ENCODE measurements around the gene LHFPL3. TPM values are rescaled to one million over a fixed set of nuclear protein-coding genes. Genes with fewer than 3 reads are reported as not detected.

Gene LHFPL3
- total RNA-seq, 2 experiments from 2014 or later: not detected

DNA sequence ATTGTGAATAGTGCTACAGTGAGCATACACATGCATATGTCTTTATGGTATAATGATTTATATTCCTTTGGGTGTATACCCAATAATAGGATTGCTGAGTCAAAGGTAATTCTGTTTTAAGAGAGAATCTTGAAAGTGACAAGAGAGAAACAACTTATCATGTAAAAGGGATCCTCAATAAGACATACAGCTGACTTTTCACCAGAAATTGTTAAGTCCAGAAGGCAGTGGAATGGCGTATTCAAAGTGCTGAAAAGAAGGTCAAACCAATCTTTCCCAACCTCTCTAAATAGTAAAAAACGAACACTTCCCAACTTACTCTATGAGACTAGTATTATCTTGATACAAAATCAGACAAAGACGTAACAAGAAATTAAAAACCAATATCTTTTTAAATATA, 59.8 kb downstream of the LHFPL3 start:
- Histone ChIP-seq H3K4me2 (ENCODE audit: low read length) (no peak overlapping the region), H2AFZ (ENCODE audit: low read length) (no peak overlapping the region), H3K4me1 (ENCODE audit: insufficient read depth, low read length, poor library complexity, severe bottlenecking) (no peaks in the 10 kb centered on the region), H3K4me3 (ENCODE audit: low read depth, low read length, poor library complexity, severe bottlenecking) (no peak overlapping the region), H3K9me3 (ENCODE audit: low read length) (0 out of 2 replicates have a peak, but pooled peaks cover 4% of the 10 kb centered on the region), H3K27ac (ENCODE audit: low read depth, low read length, poor library complexity, severe bottlenecking) (no peak overlapping the region), H4K20me1 (ENCODE audit: insufficient read depth, low read length) (no peaks in the 10 kb centered on the region), H3K36me3 (ENCODE audit: insufficient read depth, low read length) (no peaks in the 10 kb centered on the region), H3K9me2 (ENCODE audit: insufficient read depth, low read length) (no peaks in the 10 kb centered on the region), H3K79me2 (ENCODE audit: insufficient read depth, low read depth, low read length) (no peaks in the 10 kb centered on the region)
- BruUV-seq (replicated peaks): no TSS peak
- POLR2A ChIA-PET: no interaction called here
- TF ChIP-seq, protein P1, sequence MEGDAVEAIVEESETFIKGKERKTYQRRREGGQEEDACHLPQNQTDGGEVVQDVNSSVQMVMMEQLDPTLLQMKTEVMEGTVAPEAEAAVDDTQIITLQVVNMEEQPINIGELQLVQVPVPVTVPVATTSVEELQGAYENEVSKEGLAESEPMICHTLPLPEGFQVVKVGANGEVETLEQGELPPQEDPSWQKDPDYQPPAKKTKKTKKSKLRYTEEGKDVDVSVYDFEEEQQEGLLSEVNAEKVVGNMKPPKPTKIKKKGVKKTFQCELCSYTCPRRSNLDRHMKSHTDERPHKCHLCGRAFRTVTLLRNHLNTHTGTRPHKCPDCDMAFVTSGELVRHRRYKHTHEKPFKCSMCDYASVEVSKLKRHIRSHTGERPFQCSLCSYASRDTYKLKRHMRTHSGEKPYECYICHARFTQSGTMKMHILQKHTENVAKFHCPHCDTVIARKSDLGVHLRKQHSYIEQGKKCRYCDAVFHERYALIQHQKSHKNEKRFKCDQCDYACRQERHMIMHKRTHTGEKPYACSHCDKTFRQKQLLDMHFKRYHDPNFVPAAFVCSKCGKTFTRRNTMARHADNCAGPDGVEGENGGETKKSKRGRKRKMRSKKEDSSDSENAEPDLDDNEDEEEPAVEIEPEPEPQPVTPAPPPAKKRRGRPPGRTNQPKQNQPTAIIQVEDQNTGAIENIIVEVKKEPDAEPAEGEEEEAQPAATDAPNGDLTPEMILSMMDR (conservative IDR thresholded peaks at IDR 0.05; ENCODE audit: low read length): no peak
- no peak for TF ChIP-seq EZH2phosphoT487 (IDR thresholded peaks at IDR 0.05; ENCODE audit: borderline replicate concordance, low read depth, low read length)
- CTCF ChIA-PET (ENCODE audit: unreplicated experiment): no interaction called here
- intact Hi-C loops (cut with micrococcal nuclease; ENCODE audit: unreplicated experiment): no loop called here
- no peak for DNase-seq (ENCODE audit: low spot score)

DNA sequence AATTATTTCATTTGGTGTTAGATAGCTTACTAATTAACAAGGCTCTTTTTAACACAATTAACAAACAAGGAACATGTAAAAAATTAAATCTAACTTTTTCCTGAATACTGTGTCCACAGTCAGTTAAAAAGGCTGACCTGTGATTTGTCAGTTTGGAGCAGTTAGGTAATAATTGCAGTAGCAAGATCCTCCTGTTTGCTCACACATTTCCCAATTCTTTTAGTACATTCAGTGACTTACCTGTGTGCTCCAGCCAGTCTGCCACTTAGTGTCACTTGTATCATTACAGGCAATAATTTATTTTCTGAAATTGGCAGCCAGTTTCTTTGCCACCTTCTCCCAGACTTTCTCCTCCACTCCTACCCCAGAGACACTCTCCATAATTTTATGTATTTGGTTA, 66.8 kb downstream of the LHFPL3 start:
- DNase-seq (ENCODE audit: low spot score): no peak
- Histone ChIP-seq H3K4me3 (ENCODE audit: low read depth, low read length, poor library complexity, severe bottlenecking) (no peak overlapping the region), H3K9me3 (ENCODE audit: low read length) (no peaks in the 10 kb centered on the region), H3K27ac (ENCODE audit: low read depth, low read length, poor library complexity, severe bottlenecking) (no peak overlapping the region), H3K4me2 (ENCODE audit: low read length) (no peak overlapping the region), H2AFZ (ENCODE audit: low read length) (no peak overlapping the region), H3K36me3 (ENCODE audit: insufficient read depth, low read length) (no peaks in the 10 kb centered on the region), H4K20me1 (ENCODE audit: insufficient read depth, low read length) (no peaks in the 10 kb centered on the region), H3K79me2 (ENCODE audit: insufficient read depth, low read depth, low read length) (no peaks in the 10 kb centered on the region), H3K4me1 (ENCODE audit: insufficient read depth, low read length, poor library complexity, severe bottlenecking) (no peaks in the 10 kb centered on the region), H3K9me2 (ENCODE audit: insufficient read depth, low read length) (no peaks in the 10 kb centered on the region)
- BruUV-seq (replicated peaks): no TSS peak
- POLR2A ChIA-PET: no interaction called here
- no peak for TF ChIP-seq EZH2phosphoT487 (IDR thresholded peaks at IDR 0.05; ENCODE audit: borderline replicate concordance, low read depth, low read length)
- TF ChIP-seq, protein P1 (conservative IDR thresholded peaks at IDR 0.05; ENCODE audit: low read length): no peak
- CTCF ChIA-PET (ENCODE audit: unreplicated experiment): no interaction called here
- intact Hi-C loops (cut with micrococcal nuclease; ENCODE audit: unreplicated experiment): no loop called here

GRCh38 chr7:104397442-104397841, 69.0 kb downstream of the LHFPL3 start:
- CTCF ChIA-PET (ENCODE audit: unreplicated experiment): no interaction called here
- Histone ChIP-seq H3K4me3 (ENCODE audit: low read depth, low read length, poor library complexity, severe bottlenecking) (no peak overlapping the region), H3K9me3 (ENCODE audit: low read length) (no peaks in the 10 kb centered on the region), H3K4me1 (ENCODE audit: insufficient read depth, low read length, poor library complexity, severe bottlenecking) (no peaks in the 10 kb centered on the region), H3K4me2 (ENCODE audit: low read length) (no peak overlapping the region), H3K9me2 (ENCODE audit: insufficient read depth, low read length) (no peaks in the 10 kb centered on the region), H4K20me1 (ENCODE audit: insufficient read depth, low read length) (no peaks in the 10 kb centered on the region), H3K36me3 (ENCODE audit: insufficient read depth, low read length) (no peaks in the 10 kb centered on the region), H2AFZ (ENCODE audit: low read length) (no peak overlapping the region), H3K79me2 (ENCODE audit: insufficient read depth, low read depth, low read length) (no peaks in the 10 kb centered on the region), H3K27ac (ENCODE audit: low read depth, low read length, poor library complexity, severe bottlenecking) (no peak overlapping the region)
- no TSS peak for BruUV-seq (replicated peaks)
- POLR2A ChIA-PET: no interaction called here
- no peak for TF ChIP-seq EZH2phosphoT487 (IDR thresholded peaks at IDR 0.05; ENCODE audit: borderline replicate concordance, low read depth, low read length)
- TF ChIP-seq, protein P1 (conservative IDR thresholded peaks at IDR 0.05; ENCODE audit: low read length): no peak
- no peak for DNase-seq (ENCODE audit: low spot score)
- intact Hi-C loops (cut with micrococcal nuclease; ENCODE audit: unreplicated experiment): no loop called here

All from OCI-LY7 (cell line).